Measurements from ENCODE around the gene RTP5. TPM values are rescaled to one million over a fixed set of nuclear protein-coding genes. Genes with fewer than 3 reads are reported as not detected.

Gene RTP5
- total RNA-seq, 1 donor, result not detected

GRCh38 chr2:241841181-241842066 is 28.1 kb upstream of the RTP5 start:
- no peak for TF ChIP-seq CTCF (IDR thresholded peaks at IDR 0.05; ENCODE audit: insufficient read depth, low read length)
- no peak overlapping the region for H3K4me3 ChIP-seq (ENCODE audit: low read depth, low read length)
- DNase-seq (ENCODE audit: low read depth), result no peak

- no peak for TF ChIP-seq CTCF (IDR thresholded peaks at IDR 0.05; ENCODE audit: insufficient read depth, low read length)
- H3K4me3 ChIP-seq (ENCODE audit: low read depth, low read length), result no peak overlapping the region
- no peak for DNase-seq (ENCODE audit: low read depth)
Observed at GRCh38 chr2:241842067-241842415, 27.5 kb upstream of the RTP5 start.

- no peak for DNase-seq (ENCODE audit: low read depth)
- no peak for TF ChIP-seq CTCF (IDR thresholded peaks at IDR 0.05; ENCODE audit: insufficient read depth, low read length)
Observed at GRCh38 chr2:241842620-241843211, 26.8 kb upstream of the RTP5 start.

GRCh38 chr2:241843321-241844065 is 26.0 kb upstream of the RTP5 start:
- DNase-seq (ENCODE audit: low read depth), result no peak
- no peak overlapping the region for H3K4me3 ChIP-seq (ENCODE audit: low read depth, low read length)
- TF ChIP-seq CTCF (IDR thresholded peaks at IDR 0.05; ENCODE audit: insufficient read depth, low read length), result no peak

More at GRCh38 chr2:241842620-241843211, 26.8 kb upstream of the RTP5 start:
- no peak overlapping the region for H3K4me3 ChIP-seq (ENCODE audit: low read depth, low read length)

- H3K4me3 ChIP-seq (ENCODE audit: low read depth, low read length), result peak overlapping the region; percentile 55
- TF ChIP-seq CTCF (IDR thresholded peaks at IDR 0.05; ENCODE audit: insufficient read depth, low read length), result no peak
- peak; percentile 26 for DNase-seq (ENCODE audit: low read depth)
Observed at GRCh38 chr2:241844066-241844728, 25.3 kb upstream of the RTP5 start.

- no peak overlapping the region for H3K4me3 ChIP-seq (ENCODE audit: low read depth, low read length)
- TF ChIP-seq CTCF (IDR thresholded peaks at IDR 0.05; ENCODE audit: insufficient read depth, low read length), result no peak
- no peak for DNase-seq (ENCODE audit: low read depth)
Observed at GRCh38 chr2:241844831-241845578, 24.5 kb upstream of the RTP5 start.

Data from fibroblast of the aortic adventitia (primary cell).